Loucy (cell line): ENCODE data around the gene HMCES.

ENCODE experiments used
- H2AFZ ChIP-seq: fragments of 200-600 bp; sonication (generic); 2 replicates; pipeline ENCODE4 v1.6.0; 2016; ENCODE audit warnings: antibody characterized with exemption, mild to moderate bottlenecking, low read length, moderate library complexity
- H3F3A ChIP-seq: fragments of 200-600 bp; 2 replicates; pipeline ENCODE4 v1.6.0; 2016; ENCODE audit warnings: antibody characterized with exemption, low read depth, mild to moderate bottlenecking
- H3K27me3 ChIP-seq: fragments of 200-600 bp; sonication (generic); 2 replicates; pipeline ENCODE4 v1.6.1; 2014; ENCODE audit warnings: low read length, mild to moderate bottlenecking; ENCODE audit not compliant: insufficient read depth, poor library complexity, severe bottlenecking
- H3K36me3 ChIP-seq: fragments of 200-600 bp; sonication (generic); 2 replicates; pipeline ENCODE4 v1.6.1; 2016; ENCODE audit warnings: low read length; ENCODE audit not compliant: insufficient read depth
- H3K4me1 ChIP-seq: fragments of 200-600 bp; sonication (generic); 2 replicates; pipeline ENCODE4 v1.5.1; 2014; ENCODE audit warnings: low read length, mild to moderate bottlenecking; ENCODE audit not compliant: insufficient read depth, poor library complexity, severe bottlenecking
- H3K4me2 ChIP-seq: fragments of 200-600 bp; sonication (generic); 2 replicates; pipeline ENCODE4 v1.6.0; 2014; ENCODE audit warnings: antibody characterized with exemption, low read length, low read depth, mild to moderate bottlenecking; ENCODE audit not compliant: poor library complexity, severe bottlenecking
- H3K4me3 ChIP-seq: fragments of 200-600 bp; sonication (generic); 2 replicates; pipeline ENCODE4 v1.5.1; 2014; ENCODE audit warnings: low read length, mild to moderate bottlenecking, mixed read lengths; ENCODE audit not compliant: poor library complexity, severe bottlenecking
- H3K79me2 ChIP-seq: fragments of 200-600 bp; sonication (generic); 2 replicates; pipeline ENCODE4 v1.6.1; 2014; ENCODE audit warnings: low read length; ENCODE audit not compliant: insufficient read depth
- H3K9ac ChIP-seq: fragments of 200-600 bp; sonication (generic); 2 replicates; pipeline ENCODE4 v1.6.0; 2014; ENCODE audit warnings: mild to moderate bottlenecking, low read depth, low read length, moderate library complexity; ENCODE audit not compliant: poor library complexity, severe bottlenecking
- H3K9me2 ChIP-seq: fragments of 200-600 bp; sonication (generic); replicated peaks from 2 replicates; pipeline ENCODE4 v1.6.1; 2016; ENCODE audit warnings: low read depth, low read length, mixed read lengths
- H3K9me3 ChIP-seq: fragments of 200-600 bp; sonication (generic); 2 replicates; pipeline ENCODE4 v1.6.1; 2014; ENCODE audit warnings: mild to moderate bottlenecking, antibody characterized with exemption, low read length, low read depth; ENCODE audit not compliant: insufficient read depth
- H4K20me1 ChIP-seq: fragments of 200-600 bp; sonication (generic); 2 replicates; pipeline ENCODE4 v1.6.0; 2014; ENCODE audit warnings: antibody characterized with exemption, low read length, mild to moderate bottlenecking; ENCODE audit not compliant: insufficient read depth, poor library complexity, severe bottlenecking
- CTCF ChIP-seq: fragments of 200-600 bp; sonication (generic); conservative IDR thresholded peaks from 2 replicates; pipeline ENCODE4 v1.5.1; 2014; ENCODE audit warnings: mild to moderate bottlenecking, antibody characterized with exemption, low read length
- EZH2phosphoT487 ChIP-seq: fragments of 200-600 bp; IDR thresholded peaks from 2 replicates; pipeline ENCODE4 v1.6.1; 2018; ENCODE audit warnings: antibody characterized with exemption, mild to moderate bottlenecking, moderate library complexity, borderline replicate concordance

Gene HMCES

DNA sequence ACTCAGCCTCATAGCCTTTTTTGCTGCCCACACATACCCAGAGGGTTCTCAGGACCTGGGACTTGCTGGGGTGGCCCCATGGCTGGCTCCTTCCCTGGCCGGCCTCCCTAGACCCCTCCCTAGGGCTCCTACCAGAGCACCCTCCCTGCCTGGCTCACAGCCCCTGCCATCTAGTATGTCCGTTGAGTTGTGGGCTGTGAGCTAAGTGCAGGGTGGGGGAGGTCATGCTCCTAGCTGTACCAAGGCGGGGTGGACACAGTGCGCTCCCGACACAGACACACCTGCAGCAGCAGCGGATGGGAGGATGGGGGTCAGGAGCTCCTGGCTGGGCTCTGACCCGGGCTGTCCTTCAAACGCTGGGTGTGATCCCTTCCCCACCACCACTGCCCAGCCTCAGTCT lies 41.6 kb downstream of the HMCES start:
- H3K4me2 ChIP-seq = no peak overlapping the region
- H4K20me1 ChIP-seq = peaks cover 5% of the 10 kb centered on the region
- no peaks in the 10 kb centered on the region for H3F3A ChIP-seq
- peaks cover 41% of the 10 kb centered on the region for H3K79me2 ChIP-seq
- no peaks in the 10 kb centered on the region for H3K9me2 ChIP-seq
- peaks cover 4% of the 10 kb centered on the region for H3K27me3 ChIP-seq
- H2AFZ ChIP-seq = no peak overlapping the region
- H3K9ac ChIP-seq = no peak overlapping the region
- no peak for TF ChIP-seq CTCF
- no peak for TF ChIP-seq EZH2phosphoT487
- no peaks in the 10 kb centered on the region for H3K9me3 ChIP-seq
- H3K4me3 ChIP-seq = no peak overlapping the region
- H3K4me1 ChIP-seq = peaks cover 21% of the 10 kb centered on the region
- peaks cover 4% of the 10 kb centered on the region; the same call in 1 of the 2 replicates for H3K36me3 ChIP-seq

DNA sequence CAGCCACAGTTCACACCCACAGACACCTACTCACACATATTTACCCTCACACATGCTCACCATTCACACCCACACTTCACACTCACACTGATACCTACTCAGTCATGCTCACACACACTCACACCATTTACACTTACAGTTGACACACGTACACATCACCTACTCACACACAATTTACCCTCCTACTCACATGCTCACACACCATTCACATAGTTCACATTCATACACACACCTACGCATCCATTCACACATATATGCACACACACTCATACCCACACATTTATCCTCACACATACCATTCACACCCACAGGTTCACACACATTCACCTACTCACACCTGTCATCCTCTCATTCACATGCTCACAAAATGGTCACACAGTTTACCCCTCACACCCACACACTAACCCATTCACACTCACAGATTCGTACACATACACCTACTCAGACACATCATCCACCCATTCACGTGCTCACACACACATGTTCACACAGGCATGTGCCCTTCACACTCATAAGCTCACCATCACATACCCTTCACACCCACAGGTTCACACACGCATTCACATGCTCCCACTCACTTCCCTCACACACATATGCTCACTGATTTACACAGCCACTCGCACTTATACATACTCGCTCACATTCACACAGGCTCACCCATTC lies 42.3 kb downstream of the HMCES start:
- H3K27me3 ChIP-seq = no peaks in the 10 kb centered on the region
- no peak for TF ChIP-seq EZH2phosphoT487
- no peak for TF ChIP-seq CTCF

DNA sequence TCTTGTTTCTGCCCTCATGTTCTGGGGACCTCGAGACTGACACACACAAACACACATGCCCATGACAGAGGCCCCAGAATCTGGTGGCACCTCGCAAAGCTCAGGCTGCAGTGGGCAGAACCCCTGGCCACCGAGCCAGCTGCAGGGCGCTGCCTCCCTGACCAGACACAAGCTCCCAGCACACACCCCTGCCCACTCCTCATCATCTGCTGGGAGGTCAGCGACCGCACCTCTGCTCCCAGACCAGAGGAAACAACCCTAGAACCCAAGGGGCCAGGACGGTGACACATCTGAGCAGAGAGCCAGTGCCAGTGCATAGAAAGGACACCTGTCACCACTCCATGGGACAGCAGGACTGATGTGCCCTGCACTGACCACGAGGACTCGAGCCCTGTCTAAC lies 43.2 kb downstream of the HMCES start:
- H3K4me3 ChIP-seq = no peak overlapping the region
- peaks cover 4% of the 10 kb centered on the region; the same call in 1 of the 2 replicates for H3K36me3 ChIP-seq
- no peaks in the 10 kb centered on the region for H3F3A ChIP-seq
- TF ChIP-seq CTCF (no peak), EZH2phosphoT487 (no peak)
- no peak overlapping the region for H2AFZ ChIP-seq
- H3K27me3 ChIP-seq = no peaks in the 10 kb centered on the region
- H3K9me3 ChIP-seq = no peaks in the 10 kb centered on the region
- H3K4me2 ChIP-seq = no peak overlapping the region
- H3K9me2 ChIP-seq = no peaks in the 10 kb centered on the region
- peaks cover 27% of the 10 kb centered on the region for H3K79me2 ChIP-seq
- no peaks in the 10 kb centered on the region for H4K20me1 ChIP-seq
- H3K9ac ChIP-seq = no peak overlapping the region
- peaks cover 14% of the 10 kb centered on the region for H3K4me1 ChIP-seq

More for the DNA sequence above, 42.3 kb downstream of the HMCES start:
- Histone ChIP-seq H3K4me2 (no peak overlapping the region), H2AFZ (no peak overlapping the region), H3K9me3 (no peaks in the 10 kb centered on the region), H3K9me2 (no peaks in the 10 kb centered on the region), H3F3A (no peaks in the 10 kb centered on the region), H3K79me2 (peaks cover 36% of the 10 kb centered on the region), H3K4me3 (no peak overlapping the region), H3K36me3 (peaks cover 4% of the 10 kb centered on the region; the same call in 1 of the 2 replicates), H3K9ac (no peak overlapping the region), H3K4me1 (peaks cover 21% of the 10 kb centered on the region), H4K20me1 (no peaks in the 10 kb centered on the region)
